ENCODE data around the gene NARF.

Gene NARF

GRCh38 chr17:82464567-82464929 is 6.0 kb downstream of the NARF start:
- no peaks in the 10 kb centered on the region for H3K27me3 ChIP-seq (ENCODE audit: control insufficient read depth, low read length)
- peaks cover 4% of the 10 kb centered on the region; the same call in 1 of the 2 replicates for H3K4me1 ChIP-seq (ENCODE audit: control insufficient read depth, low read length)
- H3K79me2 ChIP-seq (ENCODE audit: control insufficient read depth, low read length) = peaks cover 8% of the 10 kb centered on the region
- H4K20me1 ChIP-seq (ENCODE audit: control insufficient read depth, insufficient read depth, low read depth, low read length) = no peaks in the 10 kb centered on the region
- no peaks in the 10 kb centered on the region for H3K9me3 ChIP-seq (ENCODE audit: control insufficient read depth, insufficient read depth, low read length)
- no peaks in the 10 kb centered on the region for H3F3A ChIP-seq (ENCODE audit: control insufficient read depth, insufficient read depth)
- H3K36me3 ChIP-seq (ENCODE audit: control insufficient read depth, low read length) = peaks cover 92% of the 10 kb centered on the region
- no peaks in the 10 kb centered on the region for H3K9me2 ChIP-seq (replicated peaks; ENCODE audit: control insufficient read depth, low read length)
- H3K27ac ChIP-seq (ENCODE audit: low read depth, low read length) = no peak overlapping the region
- H3K4me2 ChIP-seq (ENCODE audit: low read length) = no peak overlapping the region
- no peak overlapping the region for H3K4me3 ChIP-seq (ENCODE audit: low read length)
- no peak for TF ChIP-seq CTCF (IDR thresholded peaks at IDR 0.05; ENCODE audit: low read depth, low read length, poor library complexity, severe bottlenecking)
- no peak for TF ChIP-seq EZH2phosphoT487 (IDR thresholded peaks at IDR 0.05; ENCODE audit: borderline replicate concordance, low read length)

- no peak overlapping the region for H3K27ac ChIP-seq (ENCODE audit: low read depth, low read length)
- H3K4me1 ChIP-seq (ENCODE audit: control insufficient read depth, low read length) = no peaks in the 10 kb centered on the region
- H3K9me3 ChIP-seq (ENCODE audit: control insufficient read depth, insufficient read depth, low read length) = no peaks in the 10 kb centered on the region
- H3K79me2 ChIP-seq (ENCODE audit: control insufficient read depth, low read length) = peaks cover 2% of the 10 kb centered on the region
- no peaks in the 10 kb centered on the region for H3F3A ChIP-seq (ENCODE audit: control insufficient read depth, insufficient read depth)
- TF ChIP-seq EZH2phosphoT487 (IDR thresholded peaks at IDR 0.05; ENCODE audit: borderline replicate concordance, low read length) = no peak
- no peak for TF ChIP-seq CTCF (IDR thresholded peaks at IDR 0.05; ENCODE audit: low read depth, low read length, poor library complexity, severe bottlenecking)
- no peaks in the 10 kb centered on the region for H3K27me3 ChIP-seq (ENCODE audit: control insufficient read depth, low read length)
- H3K9me2 ChIP-seq (replicated peaks; ENCODE audit: control insufficient read depth, low read length) = no peaks in the 10 kb centered on the region
- H4K20me1 ChIP-seq (ENCODE audit: control insufficient read depth, insufficient read depth, low read depth, low read length) = no peaks in the 10 kb centered on the region
- peaks cover 92% of the 10 kb centered on the region for H3K36me3 ChIP-seq (ENCODE audit: control insufficient read depth, low read length)
- no peak overlapping the region for H3K4me2 ChIP-seq (ENCODE audit: low read length)
- no peak overlapping the region for H3K4me3 ChIP-seq (ENCODE audit: low read length)
These were observed 6.6 kb downstream of the NARF start for GRCh38 chr17:82465023-82465603.

GRCh38 chr17:82468692-82469091 is 10.2 kb downstream of the NARF start:
- Histone ChIP-seq H3K4me1 (ENCODE audit: control insufficient read depth, low read length) (no peaks in the 10 kb centered on the region), H3K27ac (ENCODE audit: low read depth, low read length) (no peak overlapping the region), H3K4me2 (ENCODE audit: low read length) (no peak overlapping the region), H3F3A (ENCODE audit: control insufficient read depth, insufficient read depth) (no peaks in the 10 kb centered on the region), H4K20me1 (ENCODE audit: control insufficient read depth, insufficient read depth, low read depth, low read length) (no peaks in the 10 kb centered on the region), H3K27me3 (ENCODE audit: control insufficient read depth, low read length) (no peaks in the 10 kb centered on the region), H3K4me3 (ENCODE audit: low read length) (no peak overlapping the region), H3K79me2 (ENCODE audit: control insufficient read depth, low read length) (no peaks in the 10 kb centered on the region), H3K9me3 (ENCODE audit: control insufficient read depth, insufficient read depth, low read length) (no peaks in the 10 kb centered on the region), H3K9me2 (replicated peaks; ENCODE audit: control insufficient read depth, low read length) (no peaks in the 10 kb centered on the region), H3K36me3 (ENCODE audit: control insufficient read depth, low read length) (peaks cover 69% of the 10 kb centered on the region)
- TF ChIP-seq EZH2phosphoT487 (IDR thresholded peaks at IDR 0.05; ENCODE audit: borderline replicate concordance, low read length) (no peak), CTCF (IDR thresholded peaks at IDR 0.05; ENCODE audit: low read depth, low read length, poor library complexity, severe bottlenecking) (no peak)

Data from DOHH2 (cell line).